HG03571 (cell line): ENCODE results near the gene CDKN1B.
A peak's percentile ranks its signal among the peaks of the same experiment; 100 is the strongest.
"Not testable (repeated sequence)": the region's sequence is repeated elsewhere in the genome, so short reads cannot be mapped to it uniquely, and the experiment has no call there.

Experiments
- ATAC-seq: cut with Tn5 transposase; IDR thresholded peaks from one replicate; pipeline ENCODE4 v1.9.1; 2021; ENCODE audit not compliant: unreplicated experiment

Gene CDKN1B

GRCh38 chr12:12723681-12724420, 6.7 kb downstream of the CDKN1B start:
- ATAC-seq = no peak

- peak; percentile 20 for ATAC-seq
Observed at GRCh38 chr12:12724421-12725085, 7.4 kb downstream of the CDKN1B start.

- ATAC-seq = peak; percentile 48
Observed at GRCh38 chr12:12725086-12725955, 8.2 kb downstream of the CDKN1B start.

GRCh38 chr12:12725956-12726554, 8.9 kb downstream of the CDKN1B start:
- no peak for ATAC-seq

DNA sequence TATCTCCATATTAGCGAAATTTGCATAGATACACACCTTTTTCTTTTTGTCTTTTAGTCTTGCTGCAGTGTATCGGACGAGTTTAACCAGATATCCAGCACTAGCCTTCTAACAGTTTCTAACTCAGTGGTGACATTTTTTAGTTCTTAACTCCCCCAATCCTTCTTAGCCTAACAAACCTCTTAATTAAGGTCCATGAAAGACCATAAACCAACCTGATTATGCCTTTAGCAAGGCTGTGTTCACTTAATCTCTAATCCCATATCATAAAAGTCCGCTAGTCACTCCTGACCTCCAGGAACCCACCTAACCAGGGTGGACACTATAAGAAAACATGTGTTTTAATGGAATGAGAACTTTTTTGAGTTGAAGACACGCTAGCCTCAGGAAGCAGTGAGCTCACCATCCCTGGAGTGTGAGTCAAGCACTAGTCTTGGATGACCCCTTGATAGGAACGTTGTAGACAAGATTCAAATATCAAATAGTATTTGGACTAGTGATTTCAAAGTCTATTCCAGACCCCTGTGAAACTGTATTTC, 9.5 kb downstream of the CDKN1B start:
- ATAC-seq = no peak

DNA sequence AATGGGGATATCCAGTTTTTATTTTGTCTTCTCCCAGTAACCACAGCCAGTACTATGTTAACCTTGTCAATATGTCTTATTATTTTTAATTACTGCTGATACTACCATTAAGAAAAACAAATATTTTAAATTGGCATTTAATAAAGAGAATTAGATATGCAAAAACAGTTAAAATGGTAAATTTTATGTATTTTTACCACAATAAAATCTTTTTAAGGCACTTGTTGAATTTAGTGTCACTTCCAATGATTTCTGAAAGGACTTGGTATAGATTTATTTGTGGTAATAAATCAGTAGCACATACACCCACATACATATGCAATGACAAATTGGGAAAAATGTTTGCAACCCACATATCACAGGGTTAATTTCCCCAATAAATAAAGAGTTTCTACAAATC, 14.0 kb downstream of the CDKN1B start:
- ATAC-seq = no peak

- no peak for ATAC-seq
Observed at GRCh38 chr12:12731785-12732184, 14.6 kb downstream of the CDKN1B start.

- ATAC-seq = no peak
Observed at GRCh38 chr12:12733118-12733517, 15.9 kb downstream of the CDKN1B start.

- ATAC-seq = no peak
Observed at GRCh38 chr12:12734054-12734453, 16.9 kb downstream of the CDKN1B start.

DNA sequence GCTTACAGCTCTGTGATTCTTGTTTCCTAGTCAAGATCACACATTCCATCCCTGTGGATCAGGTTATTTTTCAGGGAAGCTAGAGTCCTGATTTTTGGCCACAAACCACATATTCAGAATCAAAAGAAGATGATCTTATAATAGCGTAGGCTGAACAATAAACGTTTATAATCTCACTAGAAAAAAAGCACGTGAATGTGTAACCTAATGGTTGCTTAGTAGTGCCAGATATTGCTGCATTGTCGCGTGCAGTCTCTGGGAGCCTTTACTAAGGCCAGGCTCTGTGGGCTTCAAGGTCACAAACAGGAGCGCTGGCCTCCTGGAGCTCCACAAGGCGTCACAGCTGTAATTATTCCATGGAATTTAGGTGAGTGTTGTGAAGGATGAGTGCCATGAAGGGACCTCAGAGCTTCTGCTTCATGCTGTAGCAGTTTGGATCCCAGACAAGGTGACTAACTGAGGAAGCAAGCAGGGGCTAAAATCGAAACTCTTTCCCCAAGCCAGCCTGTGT, 17.4 kb downstream of the CDKN1B start:
- ATAC-seq = no peak

GRCh38 chr12:12735301-12735700, 18.1 kb downstream of the CDKN1B start:
- no peak for ATAC-seq

- peak; percentile 79 for ATAC-seq
Observed at GRCh38 chr12:12736759-12737676, 19.9 kb downstream of the CDKN1B start.

DNA sequence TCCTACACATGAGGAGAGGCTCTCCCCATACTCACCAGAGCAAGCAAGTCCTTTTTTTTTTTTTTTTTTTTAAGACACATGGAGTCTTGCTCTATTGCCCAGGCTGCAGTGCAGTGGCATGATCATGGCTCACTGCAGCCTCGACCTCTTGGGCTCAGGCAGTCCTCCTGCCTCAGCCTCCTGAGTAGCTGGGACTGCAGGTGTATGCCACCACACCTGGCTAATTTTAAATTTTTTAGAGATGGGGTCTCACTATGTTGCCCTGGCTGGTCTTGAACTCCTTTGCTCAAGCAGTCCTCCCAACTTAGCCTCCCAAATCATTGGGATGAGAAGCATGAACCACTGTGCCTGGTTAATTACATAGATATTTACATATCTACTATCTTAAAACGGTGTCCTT, 21.0 kb downstream of the CDKN1B start:
- ATAC-seq = not testable (repeated sequence)

DNA sequence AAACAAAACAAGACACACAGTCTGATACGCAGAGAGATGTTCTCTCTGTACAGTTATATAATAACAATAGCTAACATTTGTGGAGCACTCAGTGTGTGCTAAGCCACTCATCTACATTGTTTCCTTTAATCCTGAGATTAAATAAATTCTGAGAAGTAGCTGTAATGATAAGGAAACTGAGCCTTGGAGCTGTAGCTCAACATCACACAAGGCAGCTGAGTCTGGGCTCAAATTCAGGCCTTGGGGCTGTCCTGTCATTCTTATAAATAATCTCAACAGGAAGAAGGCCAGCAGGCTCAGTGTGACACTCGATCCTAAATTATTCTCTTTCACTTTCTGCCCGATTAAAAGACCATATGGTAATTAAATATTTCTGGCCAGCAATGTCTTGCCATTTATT, 24.5 kb downstream of the CDKN1B start:
- ATAC-seq = no peak

- ATAC-seq = no peak
Observed at GRCh38 chr12:12744546-12745305, 27.6 kb downstream of the CDKN1B start.

GRCh38 chr12:12745576-12746211, 28.5 kb downstream of the CDKN1B start:
- no peak for ATAC-seq

DNA sequence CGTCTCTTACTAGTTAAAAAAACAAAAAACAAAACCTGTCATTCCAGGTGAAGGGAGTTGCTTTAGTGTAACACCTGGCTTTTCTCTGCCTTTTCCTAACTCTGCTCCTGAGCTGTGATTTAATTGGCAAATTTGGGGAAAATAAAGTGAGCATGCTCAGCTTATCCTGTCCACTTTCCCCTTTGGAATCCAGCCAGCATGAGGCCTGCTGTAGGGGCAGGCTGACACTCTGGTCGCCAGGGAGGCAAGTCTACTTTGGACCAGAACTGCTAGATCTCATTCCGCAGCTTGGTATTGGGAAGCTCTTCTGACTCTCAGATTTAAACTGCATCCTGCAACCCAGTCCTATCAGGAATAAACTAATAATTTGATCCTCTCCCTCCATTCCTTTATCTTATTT, 30.1 kb downstream of the CDKN1B start:
- no peak for ATAC-seq

DNA sequence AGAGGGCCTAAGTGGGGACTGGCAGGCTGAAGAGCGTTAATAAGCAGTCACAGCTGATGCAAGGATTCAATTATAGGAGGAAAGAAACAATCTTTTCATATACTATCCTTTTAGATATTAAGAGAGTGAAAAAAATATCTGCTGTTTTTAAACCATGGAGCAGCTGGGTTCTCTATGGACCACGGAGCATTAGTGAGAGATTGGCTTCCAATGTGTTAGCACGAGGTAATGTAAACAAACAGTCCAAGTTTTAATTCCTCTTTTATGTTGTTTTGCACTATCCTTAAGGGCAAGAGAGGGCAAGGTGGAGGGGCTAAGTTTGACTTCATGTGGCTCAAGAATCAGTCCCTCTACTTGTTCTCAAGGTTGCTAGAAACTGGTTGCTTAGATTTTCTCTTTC, 30.9 kb downstream of the CDKN1B start:
- no peak for ATAC-seq

GRCh38 chr12:12749433-12749832, 32.3 kb downstream of the CDKN1B start:
- no peak for ATAC-seq
